Uterus (tissue), 2 donors: ENCODE measurements around the gene VMP1.
"Not testable (repeated sequence)": the region's sequence is repeated elsewhere in the genome, so short reads cannot be mapped to it uniquely, and the experiment has no call there.

ENCODE experiments used
- POLR2A ChIP-seq, 2 donors: fragments of 450-650 bp; IDR thresholded peaks; one replicate each; pipeline ENCODE4 v1.6.1; 2016; ENCODE audit warnings: antibody characterized with exemption in 2 of 2, mild to moderate bottlenecking in 1 of 2, moderate library complexity in 1 of 2
- TF ChIP-seq, protein P1 (sequence below), 4 experiments: fragments of 200-600 bp in 2 of 4; fragments of 450-650 bp in 2 of 4; sonication (generic) in 2 of 4; IDR thresholded peaks; one replicate each; pipeline ENCODE4 v1.5.1; 2016 to 2019; ENCODE audit warnings: antibody characterized with exemption in 4 of 4, mild to moderate bottlenecking in 2 of 4, moderate library complexity in 1 of 4

- TF ChIP-seq, protein P1, sequence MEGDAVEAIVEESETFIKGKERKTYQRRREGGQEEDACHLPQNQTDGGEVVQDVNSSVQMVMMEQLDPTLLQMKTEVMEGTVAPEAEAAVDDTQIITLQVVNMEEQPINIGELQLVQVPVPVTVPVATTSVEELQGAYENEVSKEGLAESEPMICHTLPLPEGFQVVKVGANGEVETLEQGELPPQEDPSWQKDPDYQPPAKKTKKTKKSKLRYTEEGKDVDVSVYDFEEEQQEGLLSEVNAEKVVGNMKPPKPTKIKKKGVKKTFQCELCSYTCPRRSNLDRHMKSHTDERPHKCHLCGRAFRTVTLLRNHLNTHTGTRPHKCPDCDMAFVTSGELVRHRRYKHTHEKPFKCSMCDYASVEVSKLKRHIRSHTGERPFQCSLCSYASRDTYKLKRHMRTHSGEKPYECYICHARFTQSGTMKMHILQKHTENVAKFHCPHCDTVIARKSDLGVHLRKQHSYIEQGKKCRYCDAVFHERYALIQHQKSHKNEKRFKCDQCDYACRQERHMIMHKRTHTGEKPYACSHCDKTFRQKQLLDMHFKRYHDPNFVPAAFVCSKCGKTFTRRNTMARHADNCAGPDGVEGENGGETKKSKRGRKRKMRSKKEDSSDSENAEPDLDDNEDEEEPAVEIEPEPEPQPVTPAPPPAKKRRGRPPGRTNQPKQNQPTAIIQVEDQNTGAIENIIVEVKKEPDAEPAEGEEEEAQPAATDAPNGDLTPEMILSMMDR (IDR thresholded peaks at IDR 0.05): not testable (repeated sequence)
- TF ChIP-seq POLR2A (IDR thresholded peaks at IDR 0.05): not testable (repeated sequence)
Measured at GRCh38 chr17:59828819-59829216, 121.4 kb downstream of the VMP1 start.
